Endothelial cell of umbilical vein (primary cell): Measurements from ENCODE around the gene METRNL. TPM values are rescaled to one million over a fixed set of nuclear protein-coding genes. Genes with fewer than 3 reads are reported as not detected.

ENCODE experiments used
- BruUV-seq: library from RNA; stranded (reverse); fragments of 400-500 nt; replicated peaks from 2 replicates; lab custom pipeline; 2021; lab: Mats Ljungman, UMichigan
- CTCF ChIA-PET: fragments of 300-600, 350-600 bp; sonication (Branson Sonifier 250); formaldehyde crosslinking; loops from one replicate; lab custom pipeline; 2021; ENCODE audit warnings: antibody characterized with exemption, inconsistent platforms; lab: Charles Lee
- POLR2A ChIA-PET: fragments of 300-600, 350-600 bp; sonication (Branson Sonifier 250); formaldehyde crosslinking; loops from one replicate; lab custom pipeline; 2021; ENCODE audit warnings: antibody characterized with exemption, inconsistent platforms; lab: Charles Lee
- DNase-seq: peaks from one replicate; pipeline ENCODE4 v3.0.0-alpha.2; 2011; ENCODE audit warnings: low read depth, low spot score
- FAIRE-seq: peaks from 2 replicates; lab custom pipeline; 2011; peaks lifted over from hg19 to GRCh38; lab: Jason Lieb, UNC
- H2AFZ ChIP-seq: 2 replicates; pipeline ENCODE4 v1.6.0; 2012; ENCODE audit warnings: low read depth, low read length, control low read depth, inconsistent platforms
- H3K27ac ChIP-seq: 2 replicates; pipeline ENCODE4 v1.5.1; 2011; ENCODE audit warnings: low read depth, mild to moderate bottlenecking, control low read depth, low read length, moderate library complexity; ENCODE audit not compliant: insufficient read depth
- H3K27me3 ChIP-seq, 2 experiments: 2 replicates each; pipeline versions ENCODE4 v1.6.0 to v1.6.1; 2011; ENCODE audit warnings: low read length in 2 of 2, mixed read lengths in 1 of 2; ENCODE audit not compliant: control insufficient read depth in 2 of 2, insufficient read depth in 2 of 2
- H3K36me3 ChIP-seq, 2 experiments: 2 replicates in 1 of 2; 3 replicates in 1 of 2; pipeline ENCODE4 v1.5.1; 2011; ENCODE audit warnings: low read length in 2 of 2, mild to moderate bottlenecking in 1 of 2, moderate library complexity in 1 of 2; ENCODE audit not compliant: control insufficient read depth in 2 of 2, insufficient read depth in 2 of 2; ENCODE audit errors: extremely low read depth in 1 of 2
- H3K4me1 ChIP-seq: 3 replicates; pipeline ENCODE4 v1.5.1; 2011; ENCODE audit warnings: mild to moderate bottlenecking, low read length; ENCODE audit not compliant: control insufficient read depth, insufficient read depth; ENCODE audit errors: extremely low read depth
- H3K4me2 ChIP-seq: 2 replicates; pipeline ENCODE4 v1.6.1; 2011; ENCODE audit warnings: low read length, control low read depth, mixed read lengths; ENCODE audit not compliant: insufficient read depth
- H3K4me3 ChIP-seq, 3 experiments: fragments of 200-600 bp in 1 of 3; sonication (generic), shearing (Covaris generic) in 1 of 3; replicated peaks in 1 of 3; 2 replicates each; pipeline ENCODE4 v1.5.1; 2011 to 2016; ENCODE audit warnings: control low read depth in 3 of 3, low read length in 3 of 3, mild to moderate bottlenecking in 2 of 3, inconsistent platforms in 1 of 3, low read depth in 1 of 3, moderate library complexity in 1 of 3; ENCODE audit not compliant: insufficient read depth in 1 of 3
- H3K79me2 ChIP-seq: 2 replicates; pipeline ENCODE4 v1.6.0; 2012; ENCODE audit warnings: low read length, inconsistent platforms; ENCODE audit not compliant: control insufficient read depth, insufficient read depth
- H3K9ac ChIP-seq: replicated peaks from 2 replicates; pipeline ENCODE3; 2011; ENCODE audit warnings: low read length, control low read depth; ENCODE audit not compliant: insufficient read depth; ENCODE audit errors: extremely low read depth
- H3K9me1 ChIP-seq: replicated peaks from 3 replicates; pipeline ENCODE4 v1.6.0; 2011; ENCODE audit warnings: mild to moderate bottlenecking, low read length; ENCODE audit not compliant: control insufficient read depth, insufficient read depth; ENCODE audit errors: extremely low read depth
- H3K9me3 ChIP-seq: replicated peaks from 2 replicates; pipeline ENCODE4 v1.5.1; 2012; ENCODE audit warnings: low read length, inconsistent platforms; ENCODE audit not compliant: control insufficient read depth, insufficient read depth
- H4K20me1 ChIP-seq: replicated peaks from 2 replicates; pipeline ENCODE3; 2011; ENCODE audit warnings: mild to moderate bottlenecking, low read length; ENCODE audit not compliant: control insufficient read depth, insufficient read depth; ENCODE audit errors: extremely low read depth
- EZH2 ChIP-seq: IDR thresholded peaks from 2 replicates; pipeline ENCODE4 v1.6.1; 2012; ENCODE audit warnings: borderline replicate concordance, low read depth, mild to moderate bottlenecking, moderate library complexity, low read length, inconsistent platforms; ENCODE audit not compliant: severe bottlenecking
- FOS ChIP-seq: IDR thresholded peaks from 2 replicates; pipeline ENCODE4 v1.6.1; 2011; ENCODE audit warnings: mild to moderate bottlenecking, low read length, moderate library complexity, borderline replicate concordance; ENCODE audit not compliant: insufficient read depth
- GATA2 ChIP-seq: IDR thresholded peaks from 2 replicates; pipeline ENCODE4 v1.7.0; 2011; ENCODE audit warnings: low read depth, mild to moderate bottlenecking, moderate library complexity, mixed read lengths, low read length; ENCODE audit not compliant: insufficient read length, insufficient read depth
- JUN ChIP-seq: IDR thresholded peaks from 2 replicates; pipeline ENCODE4 v1.6.1; 2011; ENCODE audit warnings: borderline replicate concordance, low read depth; ENCODE audit not compliant: insufficient read length, insufficient read depth
- MYC ChIP-seq: IDR thresholded peaks from one replicate; pipeline ENCODE4 v1.6.1; 2011; ENCODE audit warnings: mild to moderate bottlenecking, low read depth, low read length
- POLR2A ChIP-seq: IDR thresholded peaks from 2 replicates; pipeline ENCODE4 v1.6.1; 2012; ENCODE audit warnings: low read depth, mild to moderate bottlenecking, control low read depth, low read length
- POLR2AphosphoS5 ChIP-seq: IDR thresholded peaks from 2 replicates; pipeline ENCODE4 v1.6.1; 2012; ENCODE audit warnings: low read depth, mild to moderate bottlenecking, control low read depth, low read length, moderate library complexity; ENCODE audit not compliant: insufficient read depth
- dilution Hi-C: fragments of 300-500 bp; cut with MboI; formaldehyde crosslinking; loops from one replicate; pipeline ENCODE4 v1.15.0; 2019; ENCODE audit warnings: low sequenced_read_pairs; ENCODE audit not compliant: extremely low pct_ligation_motif_present
- intact Hi-C: fragments of 100-400 bp; cut with micrococcal nuclease; formaldehyde crosslinking; loops from one replicate; pipeline ENCODE4 v1.10.0; 2022
- polyA plus RNA-seq, 4 experiments: library from polyadenylated mRNA; depleted of rRNA in 3 of 4; stranded (reverse) in 3 of 4; unstranded in 1 of 4; fragments of >200 nt; gene quantifications; 2 replicates each; pipeline versions ENCODE4 v1.2.1 to v1.2.3, GENCODE V29; 2011 to 2012; ENCODE audit warnings: missing spikeins in 1 of 4
- total RNA-seq: library from RNA; stranded (reverse); gene quantifications from 2 replicates; pipeline ENCODE4 v1.2.3, GENCODE V29; 2021
- TF ChIP-seq, protein P1 (sequence below), 2 donors: IDR thresholded peaks; 1 replicate in 1 of 2; 2 replicates in 1 of 2; pipeline ENCODE4 v1.5.1; 2011; ENCODE audit warnings: low read length in 2 of 2, mild to moderate bottlenecking in 2 of 2, moderate library complexity in 2 of 2, control low read depth in 1 of 2, inconsistent platforms in 1 of 2, low read depth in 1 of 2; ENCODE audit not compliant: insufficient read depth in 1 of 2; ENCODE audit errors: extremely low read depth in 1 of 2
- TF ChIP-seq, protein P2 (sequence below): IDR thresholded peaks from 2 replicates; pipeline ENCODE4 v1.6.1; 2011; ENCODE audit not compliant: insufficient read depth, insufficient read length

The METRNL gene
- total and polyA plus RNA-seq, 2 donors (not counting 3 experiments of a cell fraction or from before 2014, with no cell fraction given): 29.5 to 54.4 TPM

DNA sequence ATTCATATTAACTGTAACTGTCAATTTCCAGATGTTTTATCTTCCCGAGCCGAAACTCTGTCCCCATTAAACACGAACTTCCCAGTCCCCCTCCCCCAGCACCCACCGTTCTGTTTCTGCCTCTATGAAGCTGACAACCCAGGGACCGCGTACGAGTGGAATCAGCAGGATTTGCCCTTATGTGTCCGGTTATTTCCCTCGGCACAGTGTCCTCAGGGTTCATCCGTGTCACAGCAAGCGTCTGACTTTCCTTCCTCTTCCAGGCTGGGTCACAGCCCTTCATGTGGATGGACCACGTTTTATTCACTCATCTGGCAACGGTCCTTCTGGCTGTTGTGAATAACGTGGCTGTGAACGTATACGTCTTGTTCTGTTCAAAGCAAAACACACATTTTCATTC, 31.3 kb downstream of the METRNL start:
- no peaks in the 10 kb centered on the region for H3K27me3 ChIP-seq
- peak overlapping the region; percentile 80 for H3K4me2 ChIP-seq
- peak overlapping the region; percentile 94 for H3K27ac ChIP-seq
- ChIA-PET CTCF (no interaction called here), POLR2A (no interaction called here)
- TF ChIP-seq, protein P1, sequence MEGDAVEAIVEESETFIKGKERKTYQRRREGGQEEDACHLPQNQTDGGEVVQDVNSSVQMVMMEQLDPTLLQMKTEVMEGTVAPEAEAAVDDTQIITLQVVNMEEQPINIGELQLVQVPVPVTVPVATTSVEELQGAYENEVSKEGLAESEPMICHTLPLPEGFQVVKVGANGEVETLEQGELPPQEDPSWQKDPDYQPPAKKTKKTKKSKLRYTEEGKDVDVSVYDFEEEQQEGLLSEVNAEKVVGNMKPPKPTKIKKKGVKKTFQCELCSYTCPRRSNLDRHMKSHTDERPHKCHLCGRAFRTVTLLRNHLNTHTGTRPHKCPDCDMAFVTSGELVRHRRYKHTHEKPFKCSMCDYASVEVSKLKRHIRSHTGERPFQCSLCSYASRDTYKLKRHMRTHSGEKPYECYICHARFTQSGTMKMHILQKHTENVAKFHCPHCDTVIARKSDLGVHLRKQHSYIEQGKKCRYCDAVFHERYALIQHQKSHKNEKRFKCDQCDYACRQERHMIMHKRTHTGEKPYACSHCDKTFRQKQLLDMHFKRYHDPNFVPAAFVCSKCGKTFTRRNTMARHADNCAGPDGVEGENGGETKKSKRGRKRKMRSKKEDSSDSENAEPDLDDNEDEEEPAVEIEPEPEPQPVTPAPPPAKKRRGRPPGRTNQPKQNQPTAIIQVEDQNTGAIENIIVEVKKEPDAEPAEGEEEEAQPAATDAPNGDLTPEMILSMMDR (IDR thresholded peaks at IDR 0.05; ENCODE audit: extremely low read depth in 1 of 2, insufficient read depth in 1 of 2, low read depth in 1 of 2, low read length in 2 of 2): no peak
- peak; percentile 45 for TF ChIP-seq MYC
- H4K20me1 ChIP-seq: no peaks in the 10 kb centered on the region
- H3K9me1 ChIP-seq: no peaks in the 10 kb centered on the region
- TSS peak; percentile 98 for BruUV-seq
- H2AFZ ChIP-seq: peak overlapping the region; percentile 79
- DNase-seq: peak; percentile 69
- no peaks in the 10 kb centered on the region for H3K36me3 ChIP-seq
- no peaks in the 10 kb centered on the region for H3K9me3 ChIP-seq
- peak overlapping the region; percentile 86 for H3K9ac ChIP-seq
- dilution Hi-C loops (no loop called here), intact Hi-C loops (loop anchor here (2.0 kb wide), 3 partner anchors 30 to 266 kb away; no protein-coding TSS in a partner anchor)
- H3K79me2 ChIP-seq: no peaks in the 10 kb centered on the region
- no peak for FAIRE-seq
- H3K4me3 ChIP-seq: peak overlapping the region in 1 of 3 experiments; percentile 15
- H3K4me1 ChIP-seq: peaks cover 21% of the 10 kb centered on the region

DNA sequence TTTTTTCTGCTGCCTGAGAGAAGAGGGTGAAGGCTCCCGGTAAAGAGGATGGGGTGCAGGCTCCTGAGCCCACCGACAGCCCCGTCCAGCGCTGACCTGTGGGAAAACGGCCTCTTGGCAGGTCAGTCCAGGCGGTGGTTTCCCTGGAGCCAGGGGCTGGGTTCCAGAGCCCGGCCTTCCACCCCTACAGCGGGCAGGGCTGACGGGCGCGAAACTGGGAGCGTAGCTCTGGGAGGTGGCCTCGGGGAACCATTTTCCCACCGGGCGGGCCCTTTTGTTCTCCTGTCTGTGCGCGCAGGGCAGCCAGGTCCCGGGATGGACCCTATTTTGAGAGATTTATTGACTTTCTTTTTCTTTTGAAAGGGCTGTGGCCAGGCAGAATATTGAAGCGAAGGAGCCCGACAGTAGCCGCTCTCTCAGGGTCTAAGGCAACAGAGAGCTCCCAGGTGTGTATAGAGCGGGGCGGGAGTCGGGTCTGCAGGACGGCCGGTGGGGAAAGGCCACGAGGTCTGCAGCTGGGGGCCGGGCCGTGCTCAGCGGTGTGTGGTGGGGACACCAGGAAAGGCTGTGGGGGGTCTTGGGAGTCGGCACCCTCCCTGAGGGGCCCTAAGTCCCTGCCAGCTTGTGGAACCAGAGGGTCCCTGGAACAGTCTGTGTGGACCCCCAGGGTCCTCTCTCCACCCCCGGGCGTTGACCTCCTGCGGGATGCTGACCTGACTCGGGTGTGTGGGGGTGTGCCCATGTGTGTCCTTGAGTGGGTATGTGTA, 32.3 kb downstream of the METRNL start:
- no peak for FAIRE-seq
- no peaks in the 10 kb centered on the region for H4K20me1 ChIP-seq
- H3K27ac ChIP-seq: peak overlapping the region; percentile 94
- no peaks in the 10 kb centered on the region for H3K27me3 ChIP-seq
- no peaks in the 10 kb centered on the region for H3K79me2 ChIP-seq
- peaks cover 21% of the 10 kb centered on the region for H3K4me1 ChIP-seq
- peak overlapping the region; percentile 79 for H2AFZ ChIP-seq
- H3K4me3 ChIP-seq: no peak overlapping the region
- no peaks in the 10 kb centered on the region for H3K36me3 ChIP-seq
- ChIA-PET CTCF (no interaction called here), POLR2A (no interaction called here)
- DNase-seq: no peak
- peak overlapping the region; percentile 86 for H3K9ac ChIP-seq
- H3K4me2 ChIP-seq: no peak overlapping the region
- no peaks in the 10 kb centered on the region for H3K9me3 ChIP-seq
- dilution Hi-C loops: no loop called here
- TF ChIP-seq, protein P1 (IDR thresholded peaks at IDR 0.05; ENCODE audit: extremely low read depth in 1 of 2, insufficient read depth in 1 of 2, low read depth in 1 of 2, low read length in 2 of 2): no peak
- TF ChIP-seq EZH2: no peak
- TF ChIP-seq JUN: no peak
- no peak for TF ChIP-seq FOS
- TF ChIP-seq POLR2AphosphoS5: no peak
- TF ChIP-seq POLR2A: no peak
- TF ChIP-seq MYC: no peak
- TF ChIP-seq, protein P2, sequence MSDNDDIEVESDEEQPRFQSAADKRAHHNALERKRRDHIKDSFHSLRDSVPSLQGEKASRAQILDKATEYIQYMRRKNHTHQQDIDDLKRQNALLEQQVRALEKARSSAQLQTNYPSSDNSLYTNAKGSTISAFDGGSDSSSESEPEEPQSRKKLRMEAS: no peak
- TF ChIP-seq GATA2: no peak
- BruUV-seq: no TSS peak
- intact Hi-C loops: loop anchor here (2.0 kb wide), 3 partner anchors 31 to 267 kb away; no protein-coding TSS in a partner anchor
- no peaks in the 10 kb centered on the region for H3K9me1 ChIP-seq
